Right cardiac atrium (tissue), 5 donors: Measurements from ENCODE around the gene ZNF407. TPM values are rescaled to one million over a fixed set of nuclear protein-coding genes. Genes with fewer than 3 reads are reported as not detected.

Experiments used
- ATAC-seq, 2 donors: fragments of 200-7000 bp; cut with Tn5 transposase; one replicate each; pipeline versions ENCODE4 v1.8.0 to v1.9.1; 2020; ENCODE audit warnings: moderate library complexity in 2 of 2, mild to moderate bottlenecking in 1 of 2
- DNase-seq, 3 donors: peaks; one replicate each; pipeline ENCODE4 v3.0.0-alpha.2; 2020
- H3K27ac ChIP-seq: one replicate; pipeline ENCODE4 v1.5.1; 2013; ENCODE audit warnings: mild to moderate bottlenecking, low read length, control low read depth, moderate library complexity
- H3K27me3 ChIP-seq: one replicate; pipeline ENCODE4 v1.6.1; 2013; ENCODE audit not compliant: control insufficient read depth, insufficient read depth
- H3K4me1 ChIP-seq: one replicate; pipeline ENCODE4 v1.6.1; 2013; ENCODE audit warnings: low read length; ENCODE audit not compliant: control insufficient read depth, insufficient read depth
- H3K4me3 ChIP-seq: one replicate; pipeline ENCODE4 v1.5.1; 2013; ENCODE audit warnings: low read length, control low read depth
- H3K9me3 ChIP-seq: one replicate; pipeline ENCODE4 v1.6.1; 2013; ENCODE audit warnings: low read length; ENCODE audit not compliant: control insufficient read depth
- WGBS: extraction: QIAGEN DNeasy Blood & Tissue Kit; methylation state at CpG from one replicate; pipeline ENCODE4 v1.1.7; 2013; 5-methylcytosine and 5-hydroxymethylcytosine counted together
- intact Hi-C, 4 donors: fragments of 100-400 bp; cut with DNase I; formaldehyde crosslinking; loops; one replicate each; pipeline versions ENCODE4 v1.11.0 to v1.14.0; 2022 to 2023
- polyA plus RNA-seq: library from polyadenylated mRNA; stranded (reverse); fragments of 200-250 nt; gene quantifications from one replicate; pipeline ENCODE4 v1.2.3, GENCODE V29; 2013
- total RNA-seq, 4 donors: library from RNA; stranded (reverse); fragmentation: NEBNext Ultra II Directional; extraction: Animal tissue kit (Norgen Biotek cat#: 25700); gene quantifications; one replicate each; pipeline ENCODE4 v1.2.1, GENCODE V29; 2021
- donor health status: healthy with polysubstance abuse.
- donor health status: DM: no; HTN: yes; CAD: no.
- donor health status: DM: no; HTN: no; CAD: no.
- donor health status: DM: no; HTN: yes; CAD: no; lungs with severe emphysema.
- donor health status: DM: yes; HTN: yes; CAD: no.

ZNF407 gene
- total and polyA plus RNA-seq, 5 donors = 3.8 to 14.7 (median 12.7) TPM

DNA sequence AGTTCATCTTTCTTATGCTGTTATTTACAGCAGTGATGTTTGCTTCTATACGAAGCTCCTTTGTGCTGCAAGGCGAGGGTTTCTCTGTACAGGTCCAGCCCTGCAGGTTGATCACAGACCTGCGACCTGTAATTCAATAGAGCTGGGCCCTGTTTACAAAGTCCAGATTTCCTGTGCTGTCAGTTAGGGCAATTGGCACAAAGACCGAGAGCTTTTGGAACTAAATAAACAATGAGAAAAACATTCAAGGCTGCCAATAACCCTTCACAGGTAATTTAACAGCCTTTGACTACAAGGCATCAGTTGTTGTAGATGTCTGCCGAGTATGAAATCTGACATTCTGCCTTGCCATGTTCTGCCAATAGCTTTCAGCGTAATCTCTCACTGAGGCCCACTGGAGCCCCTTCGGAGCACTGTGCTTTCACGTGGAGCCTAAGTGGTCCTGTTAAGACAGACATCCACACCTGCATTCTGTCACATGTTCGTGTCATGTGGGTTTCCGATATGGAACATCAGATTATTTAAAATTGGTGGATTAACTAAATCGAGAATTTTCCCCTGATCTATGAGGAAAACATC is 378.8 kb downstream of the ZNF407 start:
- Histone ChIP-seq H3K4me1 (peaks cover 2% of the 10 kb centered on the region), H3K4me3 (no peak overlapping the region), H3K9me3 (no peaks in the 10 kb centered on the region), H3K27ac (no peak overlapping the region), H3K27me3 (no peaks in the 10 kb centered on the region)
- DNase-seq (no peak), ATAC-seq (no peak)
- 84% methylated on average over 11 of the region's 11 CpGs for WGBS
- intact Hi-C loops = no loop called here

GRCh38 chr18:74977041-74977440 is 379.4 kb downstream of the ZNF407 start:
- H3K4me1 ChIP-seq = peaks cover 2% of the 10 kb centered on the region
- no peaks in the 10 kb centered on the region for H3K27me3 ChIP-seq
- H3K9me3 ChIP-seq = no peaks in the 10 kb centered on the region
- intact Hi-C loops = no loop called here
- WGBS = 97% methylated on average over 2 of the region's 2 CpGs
- H3K4me3 ChIP-seq = no peak overlapping the region
- DNase-seq (no peak), ATAC-seq (no peak)
- no peak overlapping the region for H3K27ac ChIP-seq

GRCh38 chr18:74980669-74981068 is 383.0 kb downstream of the ZNF407 start:
- Histone ChIP-seq H3K4me1 (no peaks in the 10 kb centered on the region), H3K27me3 (no peaks in the 10 kb centered on the region), H3K27ac (no peak overlapping the region), H3K9me3 (no peaks in the 10 kb centered on the region), H3K4me3 (no peak overlapping the region)
- ATAC-seq (no peak), DNase-seq (no peak)
- intact Hi-C loops = no loop called here
- 87% methylated on average over 6 of the region's 6 CpGs for WGBS

DNA sequence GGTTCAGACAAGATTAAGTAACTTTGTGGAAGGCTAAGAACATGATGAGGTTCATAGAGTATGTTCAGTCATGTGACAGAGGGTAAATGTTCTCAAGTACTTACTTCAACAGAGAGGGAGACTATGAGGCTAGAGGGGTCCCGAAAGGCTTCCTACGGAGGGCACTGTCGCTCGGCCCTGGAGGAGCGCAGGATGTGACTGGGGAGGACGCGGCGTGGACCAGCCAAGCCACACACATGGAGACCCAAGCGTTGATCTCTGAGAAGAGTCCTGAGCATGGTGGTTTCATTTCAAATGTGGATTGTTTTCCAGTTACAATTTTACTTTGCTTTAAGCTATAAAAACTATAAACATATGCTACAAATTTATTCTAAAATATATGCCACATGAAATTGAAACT is 383.8 kb downstream of the ZNF407 start:
- DNase-seq (no peak), ATAC-seq (no peak)
- Histone ChIP-seq H3K9me3 (no peaks in the 10 kb centered on the region), H3K27ac (no peak overlapping the region), H3K4me3 (no peak overlapping the region), H3K4me1 (no peaks in the 10 kb centered on the region), H3K27me3 (no peaks in the 10 kb centered on the region)
- intact Hi-C loops = no loop called here
- 97% methylated on average over 9 of the region's 9 CpGs for WGBS

DNA sequence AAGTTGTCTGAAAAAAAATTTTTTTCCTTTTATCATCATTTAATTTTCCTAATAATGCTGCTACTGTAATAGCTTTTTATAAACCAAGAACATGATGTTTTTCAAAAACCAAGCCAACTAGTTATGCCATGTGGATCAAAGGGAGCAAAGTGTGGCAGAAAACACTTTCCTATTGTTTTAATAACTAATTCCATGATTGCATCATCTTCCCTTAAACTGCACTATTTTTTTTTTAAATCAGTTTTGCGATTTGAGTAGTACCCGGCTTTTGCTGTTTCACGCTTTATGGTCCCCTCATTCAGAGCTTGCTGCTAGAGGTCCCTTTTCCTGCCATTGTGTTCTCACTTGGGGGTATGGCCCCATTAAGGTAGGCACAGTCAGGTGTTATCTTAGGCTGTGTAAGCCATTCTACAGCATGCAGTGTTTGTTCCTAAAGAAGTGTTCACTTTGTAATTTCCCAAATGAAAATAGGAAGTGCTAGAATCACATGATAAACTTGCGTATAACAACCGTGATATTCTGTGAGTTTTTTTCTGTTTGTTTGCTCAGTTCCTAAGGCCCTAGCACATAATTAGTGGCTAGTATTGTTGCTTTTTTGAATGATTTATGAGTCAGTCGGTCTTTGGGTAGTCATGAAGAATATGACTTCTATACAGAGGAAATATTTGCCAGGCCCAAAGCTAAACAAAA is 385.4 kb downstream of the ZNF407 start:
- H3K4me3 ChIP-seq = no peak overlapping the region
- DNase-seq (no peak), ATAC-seq (no peak)
- H3K27me3 ChIP-seq = no peaks in the 10 kb centered on the region
- no peaks in the 10 kb centered on the region for H3K9me3 ChIP-seq
- no peak overlapping the region for H3K27ac ChIP-seq
- intact Hi-C loops = no loop called here
- H3K4me1 ChIP-seq = no peaks in the 10 kb centered on the region
- 82% methylated on average over 6 of the region's 6 CpGs for WGBS

DNA sequence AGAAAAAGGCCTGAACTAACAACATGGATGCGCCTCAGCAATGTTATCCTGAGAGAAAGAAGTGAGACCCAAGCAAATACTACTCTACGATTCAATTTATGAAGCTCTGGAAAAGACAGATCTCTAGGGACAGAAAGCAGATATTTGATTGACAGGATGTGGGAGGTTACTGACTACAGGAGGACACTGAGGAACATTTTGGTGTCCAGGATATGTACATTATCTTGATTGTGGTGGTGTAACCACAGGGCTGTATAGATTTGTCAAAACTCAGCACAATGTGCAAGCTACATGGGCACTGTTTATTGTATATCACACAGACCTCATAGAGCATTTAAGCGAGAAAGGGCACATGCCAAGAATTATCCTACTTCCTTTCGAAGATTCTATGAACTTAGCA is 391.5 kb downstream of the ZNF407 start:
- DNase-seq = no peak
- no peaks in the 10 kb centered on the region for H3K4me1 ChIP-seq
- no peaks in the 10 kb centered on the region for H3K27me3 ChIP-seq
- ATAC-seq = no peak
- no peak overlapping the region for H3K27ac ChIP-seq
- no peak overlapping the region for H3K4me3 ChIP-seq
- intact Hi-C loops = no loop called here
- 91% methylated on average over 4 of the region's 4 CpGs for WGBS
- no peaks in the 10 kb centered on the region for H3K9me3 ChIP-seq

- no peaks in the 10 kb centered on the region for H3K27me3 ChIP-seq
- intact Hi-C loops = no loop called here
- ATAC-seq (no peak), DNase-seq (no peak)
- no peak overlapping the region for H3K4me3 ChIP-seq
- WGBS = 58% methylated on average over 4 of the region's 4 CpGs
- H3K4me1 ChIP-seq = peaks cover 3% of the 10 kb centered on the region
- no peak overlapping the region for H3K27ac ChIP-seq
- H3K9me3 ChIP-seq = no peaks in the 10 kb centered on the region
These were observed 393.0 kb downstream of the ZNF407 start for GRCh38 chr18:74990563-74991081.

- no peak for ATAC-seq
- no peaks in the 10 kb centered on the region for H3K9me3 ChIP-seq
- intact Hi-C loops = no loop called here
- peaks cover 3% of the 10 kb centered on the region for H3K4me1 ChIP-seq
- no peak overlapping the region for H3K4me3 ChIP-seq
- no peaks in the 10 kb centered on the region for H3K27me3 ChIP-seq
- WGBS = 67% methylated on average over 19 of the region's 19 CpGs
- no peak for DNase-seq
- peak overlapping the region; percentile 85 for H3K27ac ChIP-seq
These were observed 397.1 kb downstream of the ZNF407 start for GRCh38 chr18:74994502-74995418.

- Histone ChIP-seq H3K9me3 (no peaks in the 10 kb centered on the region), H3K27me3 (no peaks in the 10 kb centered on the region), H3K4me1 (peaks cover 3% of the 10 kb centered on the region), H3K4me3 (no peak overlapping the region), H3K27ac (no peak overlapping the region)
- intact Hi-C loops = no loop called here
- no peak for DNase-seq
- ATAC-seq = no peak
- WGBS = 87% methylated on average over 2 of the region's 2 CpGs
These were observed 397.7 kb downstream of the ZNF407 start for GRCh38 chr18:74995419-74995736.

GRCh38 chr18:74996055-74996454 is 398.4 kb downstream of the ZNF407 start:
- intact Hi-C loops = no loop called here
- ATAC-seq (no peak), DNase-seq (no peak)
- 95% methylated on average over 6 of the region's 6 CpGs for WGBS
- H3K9me3 ChIP-seq = no peaks in the 10 kb centered on the region
- no peak overlapping the region for H3K4me3 ChIP-seq
- no peaks in the 10 kb centered on the region for H3K27me3 ChIP-seq
- H3K27ac ChIP-seq = no peak overlapping the region
- peaks cover 3% of the 10 kb centered on the region for H3K4me1 ChIP-seq

DNA sequence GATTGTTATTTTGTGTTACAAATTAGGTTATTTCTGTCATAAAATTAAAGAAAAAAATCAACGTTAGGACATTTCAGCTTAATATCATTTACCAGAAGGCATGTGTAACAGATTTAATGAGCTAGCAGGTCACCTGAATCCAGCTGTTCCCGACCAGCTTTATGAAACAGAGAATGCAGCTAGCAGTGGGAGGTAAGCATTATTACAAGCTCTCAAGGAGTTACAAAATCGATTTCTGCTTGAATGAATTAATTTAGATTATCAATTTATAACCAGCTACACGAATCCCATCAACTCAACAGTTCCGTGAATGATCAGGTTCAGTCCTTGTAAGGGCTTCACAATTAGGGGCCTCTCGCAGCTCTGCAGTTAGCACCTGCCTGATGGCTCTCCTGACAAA is 399.3 kb downstream of the ZNF407 start:
- WGBS = 96% methylated on average over 6 of the region's 6 CpGs
- no peaks in the 10 kb centered on the region for H3K9me3 ChIP-seq
- intact Hi-C loops = no loop called here
- H3K4me1 ChIP-seq = peaks cover 3% of the 10 kb centered on the region
- no peak overlapping the region for H3K27ac ChIP-seq
- ATAC-seq (no peak), DNase-seq (no peak)
- H3K4me3 ChIP-seq = no peak overlapping the region
- no peaks in the 10 kb centered on the region for H3K27me3 ChIP-seq
